Measurements from ENCODE around the gene RHCG. TPM values are rescaled to one million over a fixed set of nuclear protein-coding genes. Genes with fewer than 3 reads are reported as not detected.

The RHCG gene
- total RNA-seq, 4 donors from 2014 or later, result not detected

GRCh38 chr15:89526601-89527441 lies 30.4 kb upstream of the RHCG start:
- Histone ChIP-seq H3K9me3 (no peaks in the 10 kb centered on the region), H3K27ac (no peak overlapping the region), H3K27me3 (no peaks in the 10 kb centered on the region), H3K36me3 (no peaks in the 10 kb centered on the region), H3K4me3 (no peak overlapping the region), H3K4me1 (no peaks in the 10 kb centered on the region)
- in situ Hi-C loops (cut with MboI; ENCODE audit: low sequenced_read_pairs in 4 of 4), result no loop called here
- ATAC-seq (no peak), DNase-seq (no peak)
- intact Hi-C loops (cut with DNase I; ENCODE audit: low total_unique reads), result no loop called here
- TF ChIP-seq CTCF (IDR thresholded peaks at IDR 0.05 in 4 of 5, conservative IDR thresholded peaks at IDR 0.05 in 1 of 5), result no peak
- no peak for TF ChIP-seq POLR2A (IDR thresholded peaks at IDR 0.05)

DNA sequence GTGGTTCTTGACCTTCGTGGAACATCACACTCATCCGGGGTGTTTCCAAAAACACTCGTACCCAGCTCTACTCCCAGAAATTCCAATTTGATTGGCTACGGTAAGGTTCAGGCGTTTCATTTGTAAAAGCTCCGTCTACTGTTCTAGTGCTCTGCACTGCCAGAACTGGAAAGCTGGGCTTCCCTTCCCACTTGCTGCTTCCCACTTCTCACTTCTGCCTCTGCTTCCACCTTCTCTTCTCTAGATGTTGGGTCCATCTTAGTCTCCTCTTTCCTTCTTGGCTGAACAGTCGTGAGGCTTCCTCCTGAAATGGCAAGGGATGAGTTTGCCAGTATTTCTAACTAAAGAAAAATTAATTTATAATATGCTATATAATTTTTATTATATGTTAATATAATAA lies 29.8 kb upstream of the RHCG start:
- intact Hi-C loops (cut with DNase I; ENCODE audit: low total_unique reads), result no loop called here
- no peak for ATAC-seq

GRCh38 chr15:89524184-89524583 lies 27.8 kb upstream of the RHCG start:
- Histone ChIP-seq H3K4me1 (no peaks in the 10 kb centered on the region), H3K4me3 (no peak overlapping the region), H3K27me3 (no peaks in the 10 kb centered on the region), H3K27ac (no peak overlapping the region), H3K36me3 (no peaks in the 10 kb centered on the region), H3K9me3 (no peaks in the 10 kb centered on the region)
- in situ Hi-C loops (cut with MboI; ENCODE audit: low sequenced_read_pairs in 4 of 4), result no loop called here
- no peak for TF ChIP-seq POLR2A (IDR thresholded peaks at IDR 0.05)
- TF ChIP-seq CTCF (IDR thresholded peaks at IDR 0.05 in 4 of 5, conservative IDR thresholded peaks at IDR 0.05 in 1 of 5), result no peak
- intact Hi-C loops (cut with DNase I; ENCODE audit: low total_unique reads), result no loop called here
- no peak for ATAC-seq
- DNase-seq, result no peak

More for the DNA sequence above, 29.8 kb upstream of the RHCG start:
- no peaks in the 10 kb centered on the region for H3K36me3 ChIP-seq
- no peak overlapping the region for H3K27ac ChIP-seq
- no peak for DNase-seq
- no peak for TF ChIP-seq CTCF (IDR thresholded peaks at IDR 0.05 in 4 of 5, conservative IDR thresholded peaks at IDR 0.05 in 1 of 5)
- TF ChIP-seq POLR2A (IDR thresholded peaks at IDR 0.05), result no peak
- H3K4me1 ChIP-seq, result no peaks in the 10 kb centered on the region
- no peaks in the 10 kb centered on the region for H3K9me3 ChIP-seq
- no peak overlapping the region for H3K4me3 ChIP-seq
- in situ Hi-C loops (cut with MboI; ENCODE audit: low sequenced_read_pairs in 4 of 4), result no loop called here
- H3K27me3 ChIP-seq, result no peaks in the 10 kb centered on the region

DNA sequence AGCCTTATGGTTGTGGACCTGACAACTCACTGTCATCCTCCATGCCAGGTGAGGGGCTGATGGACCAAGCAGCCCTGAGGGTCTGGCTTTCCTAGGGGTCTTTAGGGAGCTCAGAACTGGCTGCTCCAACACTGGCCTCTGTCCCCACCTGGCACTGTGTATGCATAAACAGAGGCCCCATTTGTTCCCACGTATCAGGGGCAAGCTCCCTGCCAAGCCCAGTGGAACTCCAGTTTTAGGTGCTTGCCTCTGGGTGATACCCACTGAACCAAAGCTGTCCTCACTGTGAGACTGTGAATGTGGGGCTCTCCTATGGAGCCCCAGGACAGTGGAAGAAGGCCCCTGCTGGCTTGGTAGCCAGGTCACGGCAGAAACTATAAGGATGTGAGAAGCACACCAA lies 26.7 kb upstream of the RHCG start:
- no peaks in the 10 kb centered on the region for H3K36me3 ChIP-seq
- no peaks in the 10 kb centered on the region for H3K4me1 ChIP-seq
- DNase-seq (no peak), ATAC-seq (no peak)
- H3K9me3 ChIP-seq, result no peaks in the 10 kb centered on the region
- no peak for TF ChIP-seq CTCF (IDR thresholded peaks at IDR 0.05 in 4 of 5, conservative IDR thresholded peaks at IDR 0.05 in 1 of 5)
- no peak for TF ChIP-seq POLR2A (IDR thresholded peaks at IDR 0.05)
- H3K27me3 ChIP-seq, result peaks cover 0 to 3% (median 0%) of the 10 kb centered on the region in 3 donors
- intact Hi-C loops (cut with DNase I; ENCODE audit: low total_unique reads) (no loop called here), in situ Hi-C loops (cut with MboI; ENCODE audit: low sequenced_read_pairs in 4 of 4) (no loop called here)
- H3K4me3 ChIP-seq, result no peak overlapping the region
- no peak overlapping the region for H3K27ac ChIP-seq
